Measurements from ENCODE around the gene SLC35E1.
A peak's percentile ranks its signal among the peaks of the same experiment; 100 is the strongest.
"Not testable (repeated sequence)": the region's sequence is repeated elsewhere in the genome, so short reads cannot be mapped to it uniquely, and the experiment has no call there.

The SLC35E1 gene

GRCh38 chr19:16548956-16549355 is 23.3 kb downstream of the SLC35E1 start:
- H3F3A ChIP-seq (ENCODE audit: insufficient read depth), result peaks cover 30% of the 10 kb centered on the region
- H3K27me3 ChIP-seq (ENCODE audit: low read length), result no peaks in the 10 kb centered on the region
- H3K9me2 ChIP-seq (replicated peaks; ENCODE audit: insufficient read depth, low read length), result no peaks in the 10 kb centered on the region
- no peak overlapping the region for H3K4me2 ChIP-seq (ENCODE audit: low read depth, low read length, poor library complexity, severe bottlenecking)
- no peak overlapping the region for H2AFZ ChIP-seq (ENCODE audit: low read depth, low read length, severe bottlenecking)
- no peak overlapping the region for H3K27ac ChIP-seq (ENCODE audit: low read depth, low read length)
- TF ChIP-seq EZH2phosphoT487 (conservative IDR thresholded peaks at IDR 0.05; ENCODE audit: low read length), result no peak
- TF ChIP-seq CTCF (IDR thresholded peaks at IDR 0.05; ENCODE audit: insufficient read depth, low read length, poor library complexity, severe bottlenecking), result no peak
- no peak overlapping the region; the same call in 1 of the 2 replicates for H3K9ac ChIP-seq (ENCODE audit: low read length)
- H4K20me1 ChIP-seq (ENCODE audit: low read depth, low read length), result no peaks in the 10 kb centered on the region
- H3K79me2 ChIP-seq (ENCODE audit: insufficient read depth, low read length), result peaks cover 29% of the 10 kb centered on the region; the same call in 1 of the 2 replicates
- H3K9me3 ChIP-seq (ENCODE audit: insufficient read depth, low read length), result no peaks in the 10 kb centered on the region
- no peak overlapping the region for H3K4me3 ChIP-seq (ENCODE audit: insufficient read depth, low read length, poor library complexity, severe bottlenecking)
- H3K36me3 ChIP-seq (ENCODE audit: low read length), result no peaks in the 10 kb centered on the region

DNA sequence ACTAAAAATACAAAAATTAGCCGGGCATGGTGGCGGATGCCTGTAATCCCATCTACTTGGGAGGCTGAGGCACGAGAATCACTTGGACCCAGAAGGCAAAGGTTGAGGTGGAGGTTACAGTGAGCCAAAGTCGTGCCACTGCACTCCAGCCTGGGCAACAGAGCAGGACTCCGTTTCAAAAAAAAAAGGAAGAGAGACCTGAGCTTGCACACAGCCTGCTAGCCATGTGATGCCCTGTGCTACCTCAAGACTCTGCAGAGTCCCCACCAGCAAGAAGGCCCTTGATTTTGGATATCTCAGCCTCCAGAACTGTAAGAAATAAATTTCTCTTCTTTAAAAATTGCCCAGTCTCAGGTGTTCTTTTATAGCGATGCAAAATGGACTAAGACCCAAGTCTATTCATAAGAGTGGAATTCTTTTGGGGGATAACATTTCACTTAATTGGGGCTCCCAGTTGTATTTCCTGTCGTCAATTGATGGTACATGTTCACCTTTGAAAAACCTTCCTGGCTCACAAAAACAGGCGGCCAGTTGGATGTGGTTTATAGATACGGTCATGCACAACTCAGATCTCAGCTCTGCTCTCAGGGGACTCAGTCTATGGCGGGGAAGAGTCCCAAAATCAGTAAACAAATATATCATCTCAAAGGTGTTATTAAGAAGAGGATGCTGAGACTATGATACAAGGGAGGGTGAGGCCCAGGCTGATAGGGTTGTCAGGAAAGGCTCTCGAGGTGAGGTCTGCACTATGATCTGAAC is 27.6 kb downstream of the SLC35E1 start:
- H3K9me3 ChIP-seq (ENCODE audit: insufficient read depth, low read length), result no peaks in the 10 kb centered on the region
- H3K9me2 ChIP-seq (replicated peaks; ENCODE audit: insufficient read depth, low read length), result no peaks in the 10 kb centered on the region
- peak overlapping the region; percentile 36; the same call in 1 of the 2 replicates for H3K9ac ChIP-seq (ENCODE audit: low read length)
- H3K4me3 ChIP-seq (ENCODE audit: insufficient read depth, low read length, poor library complexity, severe bottlenecking), result peak overlapping the region; percentile 45
- H3K27ac ChIP-seq (ENCODE audit: low read depth, low read length), result peak overlapping the region; percentile 85
- H4K20me1 ChIP-seq (ENCODE audit: low read depth, low read length), result peaks cover 8% of the 10 kb centered on the region; the same call in 1 of the 2 replicates
- 0 out of 2 replicates have a peak, but pooled peaks cover 2% of the 10 kb centered on the region for H3K36me3 ChIP-seq (ENCODE audit: low read length)
- no peaks in the 10 kb centered on the region for H3K27me3 ChIP-seq (ENCODE audit: low read length)
- TF ChIP-seq EZH2phosphoT487 (conservative IDR thresholded peaks at IDR 0.05; ENCODE audit: low read length) (no peak), CTCF (IDR thresholded peaks at IDR 0.05; ENCODE audit: insufficient read depth, low read length, poor library complexity, severe bottlenecking) (no peak)
- peak overlapping the region; percentile 75 for H3K4me2 ChIP-seq (ENCODE audit: low read depth, low read length, poor library complexity, severe bottlenecking)
- H2AFZ ChIP-seq (ENCODE audit: low read depth, low read length, severe bottlenecking), result no peak overlapping the region
- H3K79me2 ChIP-seq (ENCODE audit: insufficient read depth, low read length), result peaks cover 69% of the 10 kb centered on the region
- H3F3A ChIP-seq (ENCODE audit: insufficient read depth), result peaks cover 37% of the 10 kb centered on the region

DNA sequence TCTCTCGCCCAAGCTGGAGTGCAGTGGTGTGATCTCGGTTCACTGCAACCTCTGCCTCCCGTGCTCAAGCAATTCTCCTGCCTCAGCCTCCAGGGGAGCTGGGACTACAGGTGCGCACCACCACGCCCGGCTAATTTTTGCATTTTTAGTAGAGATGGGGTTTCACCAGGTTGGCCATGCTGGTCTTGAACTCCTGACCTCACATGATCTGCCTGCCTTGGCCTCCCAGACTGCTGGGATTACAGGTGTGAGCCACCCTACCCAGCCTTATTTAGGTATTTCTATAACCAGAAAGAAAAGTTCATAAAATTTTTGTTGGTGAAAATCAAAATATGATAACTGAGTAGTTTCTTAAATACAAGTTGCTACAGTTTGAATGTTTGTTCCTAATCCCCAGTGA is 28.5 kb downstream of the SLC35E1 start:
- Histone ChIP-seq H3K79me2 (ENCODE audit: insufficient read depth, low read length) (peaks cover 74% of the 10 kb centered on the region), H3K4me3 (ENCODE audit: insufficient read depth, low read length, poor library complexity, severe bottlenecking) (peak overlapping the region; percentile 92), H3K27ac (ENCODE audit: low read depth, low read length) (peak overlapping the region; percentile 85), H3F3A (ENCODE audit: insufficient read depth) (peaks cover 29% of the 10 kb centered on the region), H3K4me2 (ENCODE audit: low read depth, low read length, poor library complexity, severe bottlenecking) (peak overlapping the region; percentile 75), H3K9ac (ENCODE audit: low read length) (peak overlapping the region; percentile 89)
- H3K36me3 ChIP-seq (ENCODE audit: low read length); H3K27me3 ChIP-seq (ENCODE audit: low read length); H4K20me1 ChIP-seq (ENCODE audit: low read depth, low read length); H3K9me3 ChIP-seq (ENCODE audit: insufficient read depth, low read length); H2AFZ ChIP-seq (ENCODE audit: low read depth, low read length, severe bottlenecking); H3K9me2 ChIP-seq (replicated peaks; ENCODE audit: insufficient read depth, low read length): not testable (repeated sequence)

DNA sequence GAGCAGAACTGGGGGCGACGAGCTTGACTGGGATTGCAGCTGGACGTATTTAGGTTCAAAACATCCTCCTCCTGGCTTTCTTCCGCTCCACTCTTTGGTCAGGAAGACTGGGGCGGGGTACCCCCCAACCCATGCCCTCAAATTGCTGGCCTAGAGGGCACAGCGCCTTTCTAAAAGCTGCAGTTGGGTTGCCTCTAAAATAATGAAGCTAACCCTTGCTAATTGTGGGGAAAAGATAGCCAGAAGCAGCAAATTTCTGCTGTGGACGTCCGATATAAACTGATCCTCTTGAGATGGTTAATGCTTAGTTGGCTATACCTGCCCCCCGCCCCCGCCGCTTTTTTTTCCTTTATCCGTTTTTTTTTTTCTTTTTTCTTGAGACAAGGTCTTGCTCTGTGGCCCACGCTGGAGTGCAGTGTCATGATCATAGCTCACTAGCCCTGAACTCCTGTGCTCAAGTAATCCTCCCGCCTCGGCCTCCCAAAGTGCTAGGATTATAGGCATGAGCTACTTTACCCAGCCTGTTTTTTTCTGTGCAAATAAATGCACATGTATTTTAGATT is 29.2 kb downstream of the SLC35E1 start:
- peaks cover 8% of the 10 kb centered on the region; the same call in 1 of the 2 replicates for H4K20me1 ChIP-seq (ENCODE audit: low read depth, low read length)

More for the DNA sequence above, 29.2 kb downstream of the SLC35E1 start:
- Histone ChIP-seq H3F3A (ENCODE audit: insufficient read depth) (peaks cover 25% of the 10 kb centered on the region), H3K9ac (ENCODE audit: low read length) (peak overlapping the region; percentile 89), H2AFZ (ENCODE audit: low read depth, low read length, severe bottlenecking) (no peak overlapping the region), H3K27ac (ENCODE audit: low read depth, low read length) (peak overlapping the region; percentile 85), H3K79me2 (ENCODE audit: insufficient read depth, low read length) (peaks cover 76% of the 10 kb centered on the region), H3K9me3 (ENCODE audit: insufficient read depth, low read length) (no peaks in the 10 kb centered on the region), H3K36me3 (ENCODE audit: low read length) (peaks cover 6% of the 10 kb centered on the region), H3K27me3 (ENCODE audit: low read length) (no peaks in the 10 kb centered on the region), H3K4me2 (ENCODE audit: low read depth, low read length, poor library complexity, severe bottlenecking) (peak overlapping the region; percentile 75), H3K9me2 (replicated peaks; ENCODE audit: insufficient read depth, low read length) (no peaks in the 10 kb centered on the region), H3K4me3 (ENCODE audit: insufficient read depth, low read length, poor library complexity, severe bottlenecking) (peak overlapping the region; percentile 92)
- no peak for TF ChIP-seq CTCF (IDR thresholded peaks at IDR 0.05; ENCODE audit: insufficient read depth, low read length, poor library complexity, severe bottlenecking)
- TF ChIP-seq EZH2phosphoT487 (conservative IDR thresholded peaks at IDR 0.05; ENCODE audit: low read length), result no peak

All from SU-DHL-6 (cell line).